Mesothelial cell of epicardium (in vitro differentiated cells): Measurements from ENCODE around the gene USP32. TPM values are rescaled to one million over a fixed set of nuclear protein-coding genes. Genes with fewer than 3 reads are reported as not detected.

Experiments used
- DNase-seq, 2 experiments: peaks; one replicate each; pipeline ENCODE4 v3.0.0; 2021; ENCODE audit warnings: low spot score in 2 of 2; ENCODE audit not compliant: unreplicated experiment in 2 of 2
- H3K27ac Mint-ChIP-seq: 2 replicates; pipeline ENCODE4 v1.8.0; 2021; ENCODE audit warnings: mixed read lengths
- H3K27me3 Mint-ChIP-seq: 2 replicates; pipeline ENCODE4 v1.8.0; 2021; ENCODE audit warnings: low read depth, mixed read lengths
- H3K36me3 Mint-ChIP-seq: 2 replicates; pipeline ENCODE4 v1.8.0; 2021; ENCODE audit warnings: mixed read lengths
- H3K4me1 Mint-ChIP-seq: 2 replicates; pipeline ENCODE4 v1.8.0; 2021; ENCODE audit warnings: mixed read lengths
- H3K4me3 Mint-ChIP-seq: 2 replicates; pipeline ENCODE4 v1.8.0; 2021; ENCODE audit warnings: mild to moderate bottlenecking, moderate library complexity, mixed read lengths
- H3K9me3 Mint-ChIP-seq: 2 replicates; pipeline ENCODE4 v1.8.0; 2021; ENCODE audit warnings: mixed read lengths
- CTCF ChIP-seq: fragments of 200-600 bp; sonication (generic); IDR thresholded peaks from one replicate; pipeline ENCODE4 v1.5.0; 2021; ENCODE audit warnings: antibody characterized with exemption; ENCODE audit not compliant: unreplicated experiment
- total RNA-seq: library from RNA; stranded (reverse); gene quantifications from 3 replicates; pipeline ENCODE4 v1.2.1, GENCODE V29; 2021

Gene USP32
- total RNA-seq, 1 donor from 2014 or later, result 48.4 TPM

- peaks cover 11% of the 10 kb centered on the region for H3K36me3 Mint-ChIP-seq
- H3K9me3 Mint-ChIP-seq, result no peaks in the 10 kb centered on the region
- no peak for DNase-seq
- H3K4me1 Mint-ChIP-seq, result peaks cover 5% of the 10 kb centered on the region
- no peaks in the 10 kb centered on the region for H3K27me3 Mint-ChIP-seq
- TF ChIP-seq CTCF, result no peak
- H3K27ac Mint-ChIP-seq, result no peak overlapping the region
- no peak overlapping the region for H3K4me3 Mint-ChIP-seq
These were observed 122.5 kb downstream of the USP32 start for GRCh38 chr17:60269417-60269816.

- no peak for TF ChIP-seq CTCF
- Mint-ChIP-seq H3K4me3 (no peak overlapping the region), H3K27ac (no peak overlapping the region), H3K27me3 (no peaks in the 10 kb centered on the region), H3K4me1 (no peaks in the 10 kb centered on the region), H3K9me3 (no peaks in the 10 kb centered on the region), H3K36me3 (peaks cover 27% of the 10 kb centered on the region)
- no peak for DNase-seq
These were observed 131.4 kb downstream of the USP32 start for GRCh38 chr17:60260540-60260939.

- H3K27me3 Mint-ChIP-seq, result no peaks in the 10 kb centered on the region
- peaks cover 25% of the 10 kb centered on the region for H3K36me3 Mint-ChIP-seq
- H3K4me3 Mint-ChIP-seq, result no peak overlapping the region
- H3K27ac Mint-ChIP-seq, result no peak overlapping the region
- no peak for DNase-seq
- H3K4me1 Mint-ChIP-seq, result no peaks in the 10 kb centered on the region
- TF ChIP-seq CTCF, result no peak
- H3K9me3 Mint-ChIP-seq, result no peaks in the 10 kb centered on the region
These were observed 133.6 kb downstream of the USP32 start for GRCh38 chr17:60258313-60258712.

- no peak overlapping the region for H3K4me3 Mint-ChIP-seq
- DNase-seq, result no peak
- H3K9me3 Mint-ChIP-seq, result no peaks in the 10 kb centered on the region
- no peak for TF ChIP-seq CTCF
- no peak overlapping the region for H3K27ac Mint-ChIP-seq
- H3K36me3 Mint-ChIP-seq, result peaks cover 17% of the 10 kb centered on the region
- H3K4me1 Mint-ChIP-seq, result no peaks in the 10 kb centered on the region
- no peaks in the 10 kb centered on the region for H3K27me3 Mint-ChIP-seq
These were observed 135.8 kb downstream of the USP32 start for GRCh38 chr17:60256174-60256573.

GRCh38 chr17:60253048-60253447 is 138.9 kb downstream of the USP32 start:
- Mint-ChIP-seq H3K27me3 (no peaks in the 10 kb centered on the region), H3K4me3 (no peak overlapping the region), H3K9me3 (peaks cover 6% of the 10 kb centered on the region), H3K27ac (no peak overlapping the region), H3K36me3 (peaks cover 20% of the 10 kb centered on the region), H3K4me1 (peaks cover 8% of the 10 kb centered on the region)
- TF ChIP-seq CTCF, result no peak
- no peak for DNase-seq

GRCh38 chr17:60252459-60252858 is 139.5 kb downstream of the USP32 start:
- Mint-ChIP-seq H3K27me3 (no peaks in the 10 kb centered on the region), H3K36me3 (peaks cover 21% of the 10 kb centered on the region), H3K27ac (no peak overlapping the region), H3K4me1 (peaks cover 8% of the 10 kb centered on the region), H3K9me3 (peaks cover 9% of the 10 kb centered on the region), H3K4me3 (no peak overlapping the region)
- DNase-seq, result no peak
- TF ChIP-seq CTCF, result no peak
